ENCODE measurements around the gene PPFIA1.
"Not testable (repeated sequence)": the region's sequence is repeated elsewhere in the genome, so short reads cannot be mapped to it uniquely, and the experiment has no call there.

The PPFIA1 gene

GRCh38 chr11:70405679-70406395 lies 135.3 kb downstream of the PPFIA1 start:
- no peak for TF ChIP-seq CTCF (conservative IDR thresholded peaks at IDR 0.05; ENCODE audit: low read depth, low read length)
- no peak for DNase-seq (ENCODE audit: low read depth)
- no peak overlapping the region for H3K4me3 ChIP-seq (ENCODE audit: low read length)

GRCh38 chr11:70407121-70407520 lies 136.6 kb downstream of the PPFIA1 start:
- TF ChIP-seq CTCF (conservative IDR thresholded peaks at IDR 0.05; ENCODE audit: low read depth, low read length) = no peak
- DNase-seq (ENCODE audit: low read depth) = no peak
- H3K4me3 ChIP-seq (ENCODE audit: low read length) = no peak overlapping the region

- DNase-seq (ENCODE audit: low read depth) = no peak
- TF ChIP-seq CTCF (conservative IDR thresholded peaks at IDR 0.05; ENCODE audit: low read depth, low read length) = no peak
- no peak overlapping the region for H3K4me3 ChIP-seq (ENCODE audit: low read length)
These were observed 137.3 kb downstream of the PPFIA1 start for GRCh38 chr11:70407814-70408213.

- H3K4me3 ChIP-seq (ENCODE audit: low read length); DNase-seq (ENCODE audit: low read depth): not testable (repeated sequence)
These were observed 137.8 kb downstream of the PPFIA1 start for GRCh38 chr11:70408326-70408725.

- TF ChIP-seq CTCF (conservative IDR thresholded peaks at IDR 0.05; ENCODE audit: low read depth, low read length) = no peak
- H3K4me3 ChIP-seq (ENCODE audit: low read length) = no peak overlapping the region
- no peak for DNase-seq (ENCODE audit: low read depth)
These were observed 138.9 kb downstream of the PPFIA1 start for GRCh38 chr11:70409437-70409836.

- no peak for TF ChIP-seq CTCF (conservative IDR thresholded peaks at IDR 0.05; ENCODE audit: low read depth, low read length)
- no peak for DNase-seq (ENCODE audit: low read depth)
- no peak overlapping the region for H3K4me3 ChIP-seq (ENCODE audit: low read length)
These were observed 139.4 kb downstream of the PPFIA1 start for GRCh38 chr11:70409871-70410270.

GRCh38 chr11:70410276-70411205 lies 140.1 kb downstream of the PPFIA1 start:
- no peak overlapping the region for H3K4me3 ChIP-seq (ENCODE audit: low read length)
- no peak for TF ChIP-seq CTCF (conservative IDR thresholded peaks at IDR 0.05; ENCODE audit: low read depth, low read length)
- DNase-seq (ENCODE audit: low read depth) = no peak
